Right atrium auricular region (tissue), 2 donors: ENCODE data around the gene OR5D18. TPM values are rescaled to one million over a fixed set of nuclear protein-coding genes. Genes with fewer than 3 reads are reported as not detected.

Experiments used
- DNase-seq: peaks from one replicate; pipeline ENCODE4 v3.0.0-alpha.2; 2019; ENCODE audit warnings: low spot score
- H3K27ac ChIP-seq, 2 donors: fragments of 200-600 bp; sonication (generic); 1 replicate in 1 of 2; 2 replicates in 1 of 2; pipeline ENCODE4 v1.5.1; 2016 to 2019
- H3K27me3 ChIP-seq, 2 donors: fragments of 200-600 bp; sonication (generic); one replicate each; pipeline versions ENCODE4 v1.5.1 to v1.6.0; 2017 to 2019
- H3K36me3 ChIP-seq: fragments of 200-600 bp; sonication (generic); one replicate; pipeline ENCODE4 v1.5.1; 2016
- H3K4me1 ChIP-seq, 2 donors: fragments of 200-600 bp; sonication (generic); one replicate each; pipeline versions ENCODE4 v1.5.1 to v1.6.0; 2017 to 2019
- H3K4me3 ChIP-seq, 2 donors: fragments of 200-600 bp; sonication (generic); 1 replicate in 1 of 2; 2 replicates in 1 of 2; pipeline ENCODE4 v1.5.1; 2017 to 2019; ENCODE audit warnings: mild to moderate bottlenecking in 1 of 2, moderate library complexity in 1 of 2
- H3K9me3 ChIP-seq, 2 donors: fragments of 200-600 bp; sonication (generic); one replicate each; pipeline ENCODE4 v1.5.1; 2019
- total RNA-seq, 2 donors: library from RNA; depleted of rRNA; stranded (reverse); fragments of >200 nt; gene quantifications; one replicate each; pipeline ENCODE4 v1.1.0, GENCODE V29; 2016
- TF ChIP-seq, protein P1 (sequence below), 2 donors: fragments of 200-600 bp; sonication (generic); IDR thresholded peaks; one replicate each; pipeline ENCODE4 v1.5.1; 2019; ENCODE audit warnings: antibody characterized with exemption in 2 of 2

The OR5D18 gene
- not detected for total RNA-seq

DNA sequence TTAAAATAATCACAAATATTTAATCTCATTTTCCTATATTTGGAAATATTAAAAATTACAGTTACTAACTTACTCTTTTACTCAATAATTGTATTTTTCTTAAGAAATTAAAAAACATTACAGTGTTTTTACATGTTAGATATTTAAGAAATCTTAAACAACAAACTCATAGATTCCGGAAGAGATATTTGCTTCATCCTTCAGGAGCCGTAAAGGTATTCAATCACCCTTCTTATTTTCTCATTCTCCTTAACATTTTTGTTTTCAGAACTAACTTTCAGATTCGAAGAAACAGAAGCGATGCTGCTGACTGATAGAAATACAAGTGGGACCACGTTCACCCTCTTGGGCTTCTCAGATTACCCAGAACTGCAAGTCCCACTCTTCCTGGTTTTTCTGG, at the start of gene OR5D18:
TSS of gene OR5D18 (plus strand) at position 301 of the 400 bp plus-strand sequence. CDS start at position 301, 0 bp downstream.
- TF ChIP-seq, protein P1, sequence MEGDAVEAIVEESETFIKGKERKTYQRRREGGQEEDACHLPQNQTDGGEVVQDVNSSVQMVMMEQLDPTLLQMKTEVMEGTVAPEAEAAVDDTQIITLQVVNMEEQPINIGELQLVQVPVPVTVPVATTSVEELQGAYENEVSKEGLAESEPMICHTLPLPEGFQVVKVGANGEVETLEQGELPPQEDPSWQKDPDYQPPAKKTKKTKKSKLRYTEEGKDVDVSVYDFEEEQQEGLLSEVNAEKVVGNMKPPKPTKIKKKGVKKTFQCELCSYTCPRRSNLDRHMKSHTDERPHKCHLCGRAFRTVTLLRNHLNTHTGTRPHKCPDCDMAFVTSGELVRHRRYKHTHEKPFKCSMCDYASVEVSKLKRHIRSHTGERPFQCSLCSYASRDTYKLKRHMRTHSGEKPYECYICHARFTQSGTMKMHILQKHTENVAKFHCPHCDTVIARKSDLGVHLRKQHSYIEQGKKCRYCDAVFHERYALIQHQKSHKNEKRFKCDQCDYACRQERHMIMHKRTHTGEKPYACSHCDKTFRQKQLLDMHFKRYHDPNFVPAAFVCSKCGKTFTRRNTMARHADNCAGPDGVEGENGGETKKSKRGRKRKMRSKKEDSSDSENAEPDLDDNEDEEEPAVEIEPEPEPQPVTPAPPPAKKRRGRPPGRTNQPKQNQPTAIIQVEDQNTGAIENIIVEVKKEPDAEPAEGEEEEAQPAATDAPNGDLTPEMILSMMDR (IDR thresholded peaks at IDR 0.05): no peak
- H3K9me3 ChIP-seq: no peaks in the 10 kb centered on the region
- H3K27ac ChIP-seq: no peak within 1 kb of the TSS
- no peaks in the 10 kb centered on the region for H3K36me3 ChIP-seq
- DNase-seq: no peak
- H3K27me3 ChIP-seq: no peaks in the 10 kb centered on the region
- no peak within 1 kb of the TSS for H3K4me3 ChIP-seq
- H3K4me1 ChIP-seq: no peaks in the 10 kb centered on the region

- no peaks in the 10 kb centered on the region for H3K4me1 ChIP-seq
- H3K9me3 ChIP-seq: no peaks in the 10 kb centered on the region
- H3K27ac ChIP-seq: no peak within 1 kb of the TSS
- TF ChIP-seq, protein P1 (IDR thresholded peaks at IDR 0.05): no peak
- H3K36me3 ChIP-seq: no peaks in the 10 kb centered on the region
- no peak for DNase-seq
- H3K27me3 ChIP-seq: no peaks in the 10 kb centered on the region
- H3K4me3 ChIP-seq: no peak within 1 kb of the TSS
Observed at GRCh38 chr11:55773138-55773537, 46.3 kb upstream of the OR5D18 start, which contains the start of gene OR5D13. Gene OR5D13, plus strand, starts transcription at chr11:55773438. Its CDS starts 0 bp downstream, at chr11:55773438.

GRCh38 chr11:55791606-55792005, 27.8 kb upstream of the OR5D18 start:
- H3K4me1 ChIP-seq: no peaks in the 10 kb centered on the region
- no peak for DNase-seq
- no peaks in the 10 kb centered on the region for H3K36me3 ChIP-seq
- H3K4me3 ChIP-seq: no peak overlapping the region
- no peak overlapping the region for H3K27ac ChIP-seq
- TF ChIP-seq, protein P1 (IDR thresholded peaks at IDR 0.05): no peak
- no peaks in the 10 kb centered on the region for H3K9me3 ChIP-seq
- H3K27me3 ChIP-seq: no peaks in the 10 kb centered on the region

GRCh38 chr11:55793321-55793720, 26.1 kb upstream of the OR5D18 start:
- DNase-seq: no peak
- no peaks in the 10 kb centered on the region for H3K4me1 ChIP-seq
- no peaks in the 10 kb centered on the region for H3K9me3 ChIP-seq
- TF ChIP-seq, protein P1 (IDR thresholded peaks at IDR 0.05): no peak
- H3K4me3 ChIP-seq: no peak overlapping the region
- H3K27ac ChIP-seq: no peak overlapping the region
- no peaks in the 10 kb centered on the region for H3K27me3 ChIP-seq
- H3K36me3 ChIP-seq: no peaks in the 10 kb centered on the region

DNA sequence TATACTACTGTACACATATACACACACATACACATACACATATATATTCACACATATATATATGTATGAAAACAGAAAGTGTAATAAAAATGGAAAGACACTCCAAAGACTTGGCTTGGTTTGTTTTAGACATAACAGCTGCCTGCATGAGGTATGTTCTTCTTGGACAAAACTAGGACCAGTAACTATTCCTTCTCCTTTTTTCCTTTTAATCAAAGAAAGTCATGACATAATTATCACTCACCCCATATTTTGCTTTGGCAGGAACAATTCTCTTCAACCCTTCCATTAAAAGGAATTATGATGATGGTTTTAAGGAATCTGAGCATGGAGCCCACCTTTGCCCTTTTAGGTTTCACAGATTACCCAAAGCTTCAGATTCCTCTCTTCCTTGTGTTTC, 24.2 kb upstream of the OR5D18 start, which contains the start of gene OR5D14:
TSS of gene OR5D14 (plus strand) at position 301 of the 400 bp plus-strand sequence. CDS start at position 301, 0 bp downstream.
- no peak for DNase-seq
- no peak within 1 kb of the TSS for H3K4me3 ChIP-seq
- TF ChIP-seq, protein P1 (IDR thresholded peaks at IDR 0.05): no peak
- no peaks in the 10 kb centered on the region for H3K36me3 ChIP-seq
- H3K4me1 ChIP-seq: no peaks in the 10 kb centered on the region
- H3K27me3 ChIP-seq: no peaks in the 10 kb centered on the region
- H3K27ac ChIP-seq: no peak within 1 kb of the TSS
- no peaks in the 10 kb centered on the region for H3K9me3 ChIP-seq

- TF ChIP-seq, protein P1 (IDR thresholded peaks at IDR 0.05): no peak
- DNase-seq: no peak
- no peaks in the 10 kb centered on the region for H3K27me3 ChIP-seq
- no peaks in the 10 kb centered on the region for H3K36me3 ChIP-seq
- H3K4me1 ChIP-seq: no peaks in the 10 kb centered on the region
- H3K4me3 ChIP-seq: no peak overlapping the region
- no peaks in the 10 kb centered on the region for H3K9me3 ChIP-seq
- H3K27ac ChIP-seq: no peak overlapping the region
Observed at GRCh38 chr11:55806248-55806647, 13.2 kb upstream of the OR5D18 start.
